NT2/D1 (cell line): ENCODE data around the gene CCDC85C.

Experiments
- DNase-seq: peaks from one replicate; pipeline ENCODE4 v3.0.0-alpha.2; 2011; ENCODE audit warnings: low read depth, low spot score
- H3K27me3 ChIP-seq: 2 replicates; pipeline ENCODE4 v1.6.0; 2011; ENCODE audit warnings: mild to moderate bottlenecking; ENCODE audit not compliant: insufficient read length, insufficient read depth
- H3K36me3 ChIP-seq: 2 replicates; pipeline ENCODE4 v1.6.1; 2011; ENCODE audit warnings: mild to moderate bottlenecking, low read length, mixed read lengths; ENCODE audit not compliant: insufficient read depth, insufficient read length
- H3K4me1 ChIP-seq: 2 replicates; pipeline ENCODE4 v1.5.1; 2011; ENCODE audit not compliant: insufficient read depth, insufficient read length
- H3K4me3 ChIP-seq: 2 replicates; pipeline ENCODE4 v1.5.1; 2011; ENCODE audit warnings: low read depth; ENCODE audit not compliant: insufficient read length
- H3K9ac ChIP-seq: 2 replicates; pipeline ENCODE4 v1.6.0; 2011; ENCODE audit warnings: low read depth; ENCODE audit not compliant: insufficient read length
- H3K9me3 ChIP-seq: 2 replicates; pipeline ENCODE4 v1.5.1; 2011; ENCODE audit warnings: mild to moderate bottlenecking, low read length; ENCODE audit not compliant: insufficient read depth
- SUZ12 ChIP-seq: IDR thresholded peaks from 2 replicates; pipeline ENCODE4 v1.6.1; 2011; ENCODE audit not compliant: insufficient read length, insufficient read depth; ENCODE audit errors: extremely low read depth
- YY1 ChIP-seq: IDR thresholded peaks from 2 replicates; pipeline ENCODE4 v1.6.1; 2011; ENCODE audit not compliant: insufficient read length, insufficient read depth
- ZNF274 ChIP-seq: IDR thresholded peaks from 2 replicates; pipeline ENCODE4 v1.6.1; 2011; ENCODE audit warnings: mild to moderate bottlenecking, low read depth, low read length

The CCDC85C gene

DNA sequence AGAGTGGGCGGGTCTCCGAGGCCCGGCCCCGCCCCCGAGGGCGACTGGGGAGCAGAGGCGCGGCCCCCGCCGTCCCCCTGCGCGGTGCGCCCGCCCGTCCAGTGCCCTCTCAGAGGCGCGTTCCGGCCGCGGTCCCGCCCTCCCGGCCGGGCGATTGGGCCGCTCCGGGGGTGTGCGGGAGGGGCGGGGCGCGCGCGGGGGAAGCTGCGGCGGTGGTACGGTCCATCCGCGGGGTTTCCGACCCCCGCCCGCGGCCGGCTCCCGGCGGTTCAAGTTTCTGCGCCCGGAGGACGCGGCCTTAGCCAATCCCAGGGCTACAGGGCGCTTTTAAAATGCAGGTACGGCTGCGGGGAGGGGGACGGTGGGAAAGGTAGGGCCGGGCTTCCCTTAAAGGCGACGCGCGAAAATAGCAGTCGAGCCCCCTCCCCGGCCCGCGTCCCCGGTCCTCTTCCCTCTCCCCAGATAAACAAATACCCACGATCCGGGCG is 315 bp upstream of the CCDC85C start:
- peak overlapping the region; percentile 83 for H3K9ac ChIP-seq
- DNase-seq, result peak; percentile 86
- H3K9me3 ChIP-seq, result no peaks in the 10 kb centered on the region
- H3K36me3 ChIP-seq, result peaks cover 6% of the 10 kb centered on the region
- TF ChIP-seq YY1, result no peak
- no peak for TF ChIP-seq SUZ12
- TF ChIP-seq ZNF274, result no peak
- H3K4me3 ChIP-seq, result peak overlapping the region; percentile 62
- H3K4me1 ChIP-seq, result peaks cover 17% of the 10 kb centered on the region
- H3K27me3 ChIP-seq, result peaks cover 12% of the 10 kb centered on the region

DNA sequence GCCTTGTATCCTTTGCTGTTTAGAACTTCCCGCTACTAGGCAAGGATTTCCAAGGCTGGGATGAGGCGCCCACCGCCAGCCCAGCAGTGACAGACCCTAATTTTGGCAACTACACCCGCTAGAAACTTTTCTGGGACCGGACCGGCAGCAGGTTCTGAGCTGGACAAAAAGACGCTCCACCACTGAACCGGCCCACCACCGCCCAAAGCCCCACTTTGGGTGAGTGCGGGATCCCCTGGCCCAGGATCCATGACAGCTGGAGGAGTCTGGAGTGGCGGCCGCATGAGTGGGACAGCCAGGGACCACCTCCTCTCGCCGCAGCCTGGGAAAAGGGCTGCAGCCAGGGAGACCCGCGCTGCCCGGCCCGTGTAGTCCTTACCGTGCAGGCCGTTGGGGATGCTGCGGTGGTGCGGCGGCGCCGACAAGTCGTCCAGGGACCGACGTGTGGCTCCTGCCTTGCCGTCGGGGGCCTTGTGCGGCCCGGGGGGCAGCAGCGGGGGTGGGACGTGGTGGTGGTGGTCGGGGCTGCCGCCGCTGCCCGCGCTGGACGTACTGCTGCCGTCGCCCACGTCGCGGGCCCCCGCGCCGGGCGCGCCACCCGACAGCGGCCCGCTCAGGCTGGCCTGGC is 1.1 kb downstream of the CCDC85C start:
- DNase-seq, result no peak
- Histone ChIP-seq H3K4me1 (peaks cover 17% of the 10 kb centered on the region), H3K9me3 (no peaks in the 10 kb centered on the region), H3K9ac (peak overlapping the region; percentile 92), H3K27me3 (peaks cover 12% of the 10 kb centered on the region), H3K4me3 (peak overlapping the region; percentile 91), H3K36me3 (peaks cover 13% of the 10 kb centered on the region)
- TF ChIP-seq SUZ12, result no peak
- TF ChIP-seq YY1, result no peak
- no peak for TF ChIP-seq ZNF274

DNA sequence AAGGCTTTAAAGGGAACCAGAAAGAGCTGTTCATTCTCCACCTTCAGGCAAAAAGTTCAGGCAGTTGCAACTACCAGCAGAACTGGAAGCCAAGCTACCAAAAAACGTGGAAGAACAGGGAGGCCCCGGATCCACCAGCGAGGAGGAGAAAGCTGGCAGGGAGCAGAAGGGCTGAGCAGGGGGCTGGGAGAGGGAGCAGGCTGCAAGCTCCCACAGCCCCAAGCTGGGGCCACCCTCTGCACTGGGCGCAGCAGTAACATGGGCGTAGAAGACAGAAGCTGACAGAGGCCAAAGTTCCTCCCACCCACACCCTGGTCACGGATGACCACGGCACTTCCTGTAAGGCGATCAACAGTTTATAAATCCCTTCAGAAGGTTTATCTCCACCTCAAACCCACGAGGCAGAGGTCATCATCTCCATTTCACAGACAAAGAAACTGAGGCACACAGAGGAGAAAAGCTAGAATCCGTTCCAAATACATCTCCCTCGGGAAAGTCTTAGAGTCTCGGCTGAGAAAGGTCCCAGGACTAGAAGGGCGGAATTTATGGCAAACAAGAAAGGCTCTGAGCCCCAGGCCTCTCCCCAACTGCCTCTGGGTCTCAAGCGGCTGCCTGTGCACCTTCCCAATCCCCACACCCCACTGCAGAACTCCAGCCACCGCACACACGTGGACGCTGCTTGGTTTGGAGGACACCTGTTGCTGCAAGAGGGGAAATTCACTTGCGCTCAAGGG is 1.8 kb downstream of the CCDC85C start:
- no peak for DNase-seq
- no peaks in the 10 kb centered on the region for H3K9me3 ChIP-seq
- H3K4me3 ChIP-seq, result peak overlapping the region; percentile 91
- peaks cover 12% of the 10 kb centered on the region for H3K27me3 ChIP-seq
- H3K4me1 ChIP-seq, result peaks cover 17% of the 10 kb centered on the region
- H3K36me3 ChIP-seq, result peaks cover 15% of the 10 kb centered on the region
- TF ChIP-seq ZNF274 (no peak), YY1 (no peak), SUZ12 (no peak)
- H3K9ac ChIP-seq, result peak overlapping the region; percentile 92

DNA sequence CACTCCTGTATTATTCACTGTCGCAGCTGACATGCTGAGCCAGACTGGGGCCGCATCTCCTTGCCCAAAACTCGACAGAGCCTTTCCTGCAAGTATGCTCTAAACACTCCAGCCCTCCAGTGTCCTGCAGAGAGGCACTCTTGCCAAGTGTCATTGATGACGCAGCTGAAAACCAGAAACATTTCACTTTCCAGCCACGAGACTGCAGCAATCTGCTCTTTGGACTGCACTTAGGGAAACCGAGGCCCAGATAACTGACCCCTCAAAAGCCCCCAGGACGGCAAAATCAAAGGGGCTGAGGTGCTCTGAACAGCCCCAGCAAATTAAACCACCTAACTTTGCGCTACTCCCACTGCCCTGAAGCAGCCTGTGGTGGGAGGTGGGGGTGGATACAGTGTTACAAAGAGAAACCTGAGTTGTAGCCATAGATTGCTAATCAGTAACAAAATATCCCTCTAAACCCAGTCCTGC is 2.6 kb downstream of the CCDC85C start:
- H3K36me3 ChIP-seq, result peaks cover 15% of the 10 kb centered on the region
- peak overlapping the region; percentile 25 for H3K9ac ChIP-seq
- H3K27me3 ChIP-seq, result peaks cover 12% of the 10 kb centered on the region
- DNase-seq, result no peak
- H3K9me3 ChIP-seq, result no peaks in the 10 kb centered on the region
- peaks cover 13% of the 10 kb centered on the region for H3K4me1 ChIP-seq
- peak overlapping the region; percentile 91 for H3K4me3 ChIP-seq
- TF ChIP-seq ZNF274 (no peak), YY1 (no peak), SUZ12 (no peak)

DNA sequence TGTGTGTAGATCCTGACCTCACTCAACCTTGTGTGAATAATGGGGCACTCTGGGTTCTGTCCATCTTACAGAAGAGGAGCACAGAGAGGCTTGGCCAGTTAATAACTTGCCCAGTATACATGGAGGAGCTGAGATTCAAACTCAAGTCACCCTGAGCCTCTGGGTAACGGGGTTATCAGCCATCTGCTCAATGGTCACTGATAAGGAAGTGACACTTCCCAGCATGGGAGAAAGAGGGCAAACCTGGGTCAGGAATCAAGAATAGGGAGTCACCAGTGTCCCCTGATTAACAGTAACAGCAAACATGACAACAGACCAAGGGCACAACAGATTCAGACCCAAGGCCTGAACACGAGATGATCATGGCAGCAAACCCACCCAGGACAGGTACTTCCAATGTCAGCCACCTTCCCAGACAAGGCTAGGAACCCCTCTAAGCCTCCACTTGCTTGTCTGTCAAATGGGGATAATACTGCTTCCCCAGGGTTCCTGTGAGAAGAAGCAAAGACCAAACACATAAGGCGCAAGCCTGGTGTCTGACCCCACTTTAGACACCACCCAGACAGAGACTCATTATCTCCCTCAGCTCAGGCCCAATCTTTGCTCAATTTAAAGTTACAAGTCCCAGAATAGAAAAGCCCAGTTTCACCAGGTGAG is 3.6 kb downstream of the CCDC85C start:
- DNase-seq, result no peak
- Histone ChIP-seq H3K9me3 (no peaks in the 10 kb centered on the region), H3K36me3 (peaks cover 17% of the 10 kb centered on the region), H3K4me1 (peaks cover 3% of the 10 kb centered on the region), H3K4me3 (no peak overlapping the region), H3K27me3 (peaks cover 12% of the 10 kb centered on the region), H3K9ac (no peak overlapping the region)
- TF ChIP-seq ZNF274 (no peak), SUZ12 (no peak), YY1 (no peak)

DNA sequence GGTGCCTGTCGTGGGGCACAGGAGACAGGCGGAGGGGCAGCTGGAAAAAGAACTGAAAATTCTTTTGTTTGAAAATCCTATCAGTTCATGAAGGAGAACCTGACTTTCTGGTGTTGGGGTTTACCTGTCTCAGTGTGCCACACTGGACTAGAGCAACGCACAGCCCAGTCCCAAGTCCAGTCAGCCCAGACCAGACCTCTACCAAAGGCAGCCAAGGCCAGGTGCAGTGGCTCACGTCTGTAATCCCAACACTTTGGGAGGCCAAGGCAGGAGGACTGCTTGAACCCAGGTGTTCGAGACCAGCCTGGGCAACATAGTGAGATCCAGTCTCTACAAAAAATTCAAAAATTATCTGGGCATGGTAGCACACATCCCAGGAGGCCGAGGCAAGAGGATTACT is 4.6 kb downstream of the CCDC85C start:
- DNase-seq, result no peak
- peaks cover 12% of the 10 kb centered on the region for H3K27me3 ChIP-seq
- H3K9ac ChIP-seq, result no peak overlapping the region
- peaks cover 3% of the 10 kb centered on the region for H3K4me1 ChIP-seq
- H3K36me3 ChIP-seq, result peaks cover 17% of the 10 kb centered on the region
- no peaks in the 10 kb centered on the region for H3K9me3 ChIP-seq
- no peak for TF ChIP-seq SUZ12
- TF ChIP-seq YY1, result no peak
- no peak for TF ChIP-seq ZNF274
- H3K4me3 ChIP-seq, result no peak overlapping the region

DNA sequence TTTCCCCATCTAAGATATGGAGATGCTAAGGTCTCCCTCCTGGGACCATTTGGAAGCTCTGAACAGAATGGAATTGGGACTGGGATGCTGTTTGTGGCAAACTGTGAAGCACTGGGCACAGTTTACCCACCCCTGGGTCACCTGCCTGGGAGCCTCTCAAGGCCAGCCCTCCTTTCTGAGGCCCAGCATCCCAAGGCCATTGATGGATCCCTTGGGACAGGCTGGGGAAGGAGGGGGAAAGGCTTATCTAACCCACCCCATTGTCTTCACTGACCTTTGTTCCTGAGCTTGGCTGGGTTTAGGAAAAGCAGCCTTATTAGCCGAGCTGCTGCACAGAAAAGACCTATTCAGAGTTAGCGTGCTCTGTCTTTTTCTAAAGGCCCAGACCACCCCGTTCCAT is 5.2 kb downstream of the CCDC85C start:
- Histone ChIP-seq H3K4me1 (peaks cover 3% of the 10 kb centered on the region), H3K9ac (peak overlapping the region; percentile 22), H3K27me3 (peaks cover 12% of the 10 kb centered on the region), H3K36me3 (peaks cover 17% of the 10 kb centered on the region), H3K9me3 (no peaks in the 10 kb centered on the region), H3K4me3 (no peak overlapping the region)
- no peak for TF ChIP-seq ZNF274
- no peak for TF ChIP-seq SUZ12
- TF ChIP-seq YY1, result no peak
- no peak for DNase-seq
